ENCODE results near the gene ZNF462. TPM values are rescaled to one million over a fixed set of nuclear protein-coding genes. Genes with fewer than 3 reads are reported as not detected.

Gene ZNF462
- total and polyA plus RNA-seq, 12 donors = 4.9 to 86.9 (median 38.5) TPM

GRCh38 chr9:106970976-106971457, 108.1 kb downstream of the ZNF462 start:
- Histone ChIP-seq H3K4me1 (replicated peaks in 1 of 2) (no peaks in the 10 kb centered on the region), H3K27me3 (no peaks in the 10 kb centered on the region), H3K4me3 (no peak overlapping the region), H3K9me3 (replicated peaks in 1 of 3) (no peaks in the 10 kb centered on the region), H3K36me3 (replicated peaks in 1 of 2) (peaks cover 0 to 31% of the 10 kb centered on the region in 2 donors), H3K27ac (no peak overlapping the region)
- 91 to 94% (median 92%) methylated on average over 5 of the region's 5 CpGs for WGBS, 4 donors
- no peak for DNase-seq
- intact Hi-C loops (cut with DNase I) = no loop called here
- TF ChIP-seq POLR2A (IDR thresholded peaks at IDR 0.05) (no peak), CTCF (IDR thresholded peaks at IDR 0.05) (no peak)

- Histone ChIP-seq H3K9me3 (replicated peaks in 1 of 3) (no peaks in the 10 kb centered on the region), H3K27ac (no peak overlapping the region), H3K27me3 (no peaks in the 10 kb centered on the region), H3K4me3 (no peak overlapping the region), H3K4me1 (replicated peaks in 1 of 2) (no peaks in the 10 kb centered on the region), H3K36me3 (replicated peaks in 1 of 2) (peaks cover 0 to 40% of the 10 kb centered on the region in 2 donors)
- intact Hi-C loops (cut with DNase I) = no loop called here
- 91 to 98% (median 97%) methylated on average over 9 of the region's 9 CpGs for WGBS, 4 donors
- TF ChIP-seq CTCF (IDR thresholded peaks at IDR 0.05) (no peak), POLR2A (IDR thresholded peaks at IDR 0.05) (no peak)
- DNase-seq = no peak
Observed at GRCh38 chr9:106972082-106972481, 109.1 kb downstream of the ZNF462 start.

GRCh38 chr9:106974341-106974740, 111.4 kb downstream of the ZNF462 start:
- WGBS, 4 donors = 92 to 100% (median 98%) methylated on average over 2 of the region's 2 CpGs
- Histone ChIP-seq H3K27me3 (no peaks in the 10 kb centered on the region), H3K4me3 (no peak overlapping the region), H3K27ac (no peak overlapping the region), H3K9me3 (replicated peaks in 1 of 3) (no peaks in the 10 kb centered on the region), H3K4me1 (replicated peaks in 1 of 2) (no peaks in the 10 kb centered on the region), H3K36me3 (replicated peaks in 1 of 2) (peaks cover 0 to 44% of the 10 kb centered on the region in 2 donors)
- DNase-seq = no peak
- intact Hi-C loops (cut with DNase I) = no loop called here
- TF ChIP-seq CTCF (IDR thresholded peaks at IDR 0.05) = no peak
- no peak for TF ChIP-seq POLR2A (IDR thresholded peaks at IDR 0.05)

GRCh38 chr9:106976772-106977171, 113.8 kb downstream of the ZNF462 start:
- no peak for DNase-seq
- Histone ChIP-seq H3K9me3 (replicated peaks in 1 of 3) (no peaks in the 10 kb centered on the region), H3K4me3 (no peak overlapping the region), H3K27me3 (no peaks in the 10 kb centered on the region), H3K36me3 (replicated peaks in 1 of 2) (peaks cover 0 to 44% of the 10 kb centered on the region in 2 donors), H3K4me1 (replicated peaks in 1 of 2) (no peaks in the 10 kb centered on the region), H3K27ac (no peak overlapping the region)
- 95 to 97% (median 95%) methylated on average over 5 of the region's 5 CpGs for WGBS, 4 donors
- TF ChIP-seq CTCF (IDR thresholded peaks at IDR 0.05) (no peak), POLR2A (IDR thresholded peaks at IDR 0.05) (no peak)
- intact Hi-C loops (cut with DNase I) = no loop called here
